PC-3 (cell line): ENCODE data around the gene SMCO1. TPM values are rescaled to one million over a fixed set of nuclear protein-coding genes. Genes with fewer than 3 reads are reported as not detected.
A peak's percentile ranks its signal among the peaks of the same experiment; 100 is the strongest.

Experiments used
- ATAC-seq: fragments of 200-7000 bp; cut with Tn5 transposase; 2 replicates; pipeline ENCODE4 v1.9.1; 2020; ENCODE audit warnings: mild to moderate bottlenecking, moderate library complexity
- BruUV-seq: library from RNA; stranded (reverse); fragments of 400-500 nt; replicated peaks from 2 replicates; lab custom pipeline; 2021; lab: Mats Ljungman, UMichigan
- CTCF ChIA-PET: fragments of 300-600 bp; sonication (Branson Sonifier 250); formaldehyde crosslinking; loops from one replicate; lab custom pipeline; 2022; ENCODE audit warnings: antibody characterized with exemption; lab: Charles Lee
- POLR2A ChIA-PET: fragments of 300-600 bp; sonication (Branson Sonifier 250); formaldehyde crosslinking; loops from one replicate; lab custom pipeline; 2022; ENCODE audit warnings: antibody characterized with exemption; ENCODE audit not compliant: unreplicated experiment; lab: Charles Lee
- DNase-seq: peaks from one replicate; pipeline ENCODE4 v3.0.0-alpha.2; 2015
- H2AFZ ChIP-seq: fragments of 300-600 bp; sonication (generic); 2 replicates; pipeline ENCODE4 v1.6.0; 2016; ENCODE audit warnings: antibody characterized with exemption, low read length
- H3F3A ChIP-seq: fragments of 300-600 bp; sonication (generic); one replicate; pipeline ENCODE4 v1.6.0; 2017; ENCODE audit warnings: antibody characterized with exemption, low read length, control low read depth, mild to moderate bottlenecking; ENCODE audit not compliant: unreplicated experiment
- H3K27ac ChIP-seq: fragments of 300-600 bp; sonication (generic); 2 replicates; pipeline ENCODE4 v1.5.1; 2016; ENCODE audit warnings: mild to moderate bottlenecking, low read length
- H3K27me3 ChIP-seq: fragments of 300-600 bp; sonication (generic); 2 replicates; pipeline ENCODE4 v1.6.1; 2016; ENCODE audit warnings: low read length, mixed read lengths
- H3K36me3 ChIP-seq: fragments of 300-600 bp; sonication (generic); 2 replicates; pipeline ENCODE4 v1.6.1; 2016; ENCODE audit warnings: low read depth, mixed run types, low read length, mixed read lengths
- H3K4me1 ChIP-seq: fragments of 300-600 bp; sonication (generic); 2 replicates; pipeline ENCODE4 v1.5.1; 2016; ENCODE audit warnings: low read length; ENCODE audit not compliant: insufficient read depth
- H3K4me2 ChIP-seq: fragments of 300-600 bp; sonication (generic); 2 replicates; pipeline ENCODE4 v1.6.0; 2016; ENCODE audit warnings: low read length
- H3K4me3 ChIP-seq: fragments of 300-600 bp; sonication (generic); 2 replicates; pipeline ENCODE4 v1.5.1; 2016; ENCODE audit warnings: mild to moderate bottlenecking, low read length, mixed read lengths
- H3K79me2 ChIP-seq: fragments of 300-600 bp; sonication (generic); 2 replicates; pipeline ENCODE4 v1.6.1; 2017; ENCODE audit warnings: low read length, mixed read lengths
- H3K9ac ChIP-seq: fragments of 300-600 bp; sonication (generic); 2 replicates; pipeline ENCODE4 v1.6.0; 2016; ENCODE audit warnings: mild to moderate bottlenecking, low read length
- H3K9me2 ChIP-seq: fragments of 300-600 bp; sonication (generic); replicated peaks from 2 replicates; pipeline ENCODE4 v1.6.1; 2016; ENCODE audit warnings: mixed run types, low read length, mixed read lengths
- H3K9me3 ChIP-seq: fragments of 300-600 bp; sonication (generic); 2 replicates; pipeline ENCODE4 v1.6.1; 2016; ENCODE audit warnings: low read length, mixed read lengths
- H4K20me1 ChIP-seq: fragments of 300-600 bp; sonication (generic); 2 replicates; pipeline ENCODE4 v1.6.1; 2016; ENCODE audit warnings: low read length, mixed read lengths
- CTCF ChIP-seq: fragments of 300-600 bp; sonication (generic); conservative IDR thresholded peaks from 2 replicates; pipeline ENCODE4 v1.5.1; 2017; ENCODE audit warnings: antibody characterized with exemption, low read depth, mild to moderate bottlenecking, low read length
- EZH2 ChIP-seq: fragments of 300-600 bp; sonication (generic); IDR thresholded peaks from one replicate; pipeline ENCODE4 v1.6.1; 2017; ENCODE audit warnings: antibody characterized with exemption, mild to moderate bottlenecking, low read length; ENCODE audit not compliant: unreplicated experiment
- EZH2phosphoT487 ChIP-seq: fragments of 300-600 bp; sonication (generic); IDR thresholded peaks from 2 replicates; pipeline ENCODE4 v1.6.1; 2018; ENCODE audit warnings: mild to moderate bottlenecking, antibody characterized with exemption, low read length, borderline replicate concordance
- intact Hi-C: fragments of 100-400 bp; cut with micrococcal nuclease; formaldehyde crosslinking; loops from 2 replicates; pipeline ENCODE4 v1.9.0; 2023
- total RNA-seq: library from RNA; depleted of rRNA; stranded (reverse); fragments of >200 nt; gene quantifications from 2 replicates; pipeline ENCODE4 v1.2.3, GENCODE V29; 2014

SMCO1 gene
- total RNA-seq, 1 experiment from 2014 or later = not detected

- Histone ChIP-seq H3K27ac (no peak overlapping the region), H3K9me3 (no peaks in the 10 kb centered on the region), H3K36me3 (no peaks in the 10 kb centered on the region), H2AFZ (no peak overlapping the region), H3K79me2 (no peaks in the 10 kb centered on the region), H3F3A (no peaks in the 10 kb centered on the region), H3K4me2 (no peak overlapping the region), H3K4me3 (no peak overlapping the region), H3K9me2 (no peaks in the 10 kb centered on the region), H3K27me3 (no peaks in the 10 kb centered on the region), H3K4me1 (peaks cover 10% of the 10 kb centered on the region; the same call in 1 of the 2 replicates), H3K9ac (no peak overlapping the region), H4K20me1 (no peaks in the 10 kb centered on the region)
- TF ChIP-seq CTCF = no peak
- TF ChIP-seq EZH2 = no peak
- TF ChIP-seq EZH2phosphoT487 = no peak
- no peak for ATAC-seq
- intact Hi-C loops = no loop called here
- no TSS peak for BruUV-seq
- ChIA-PET POLR2A (interaction anchor here (0.6 to 0.7 kb wide), 2 partner anchors 42 to 536 kb away, joined by 3 read pairs; no protein-coding TSS in a partner anchor), CTCF (no interaction called here)
- no peak for DNase-seq
Measured at GRCh38 chr3:196555295-196555694, 40.1 kb upstream of the SMCO1 start.

GRCh38 chr3:196554205-196554604 lies 39.1 kb upstream of the SMCO1 start:
- Histone ChIP-seq H3K9me2 (no peaks in the 10 kb centered on the region), H4K20me1 (no peaks in the 10 kb centered on the region), H3K27ac (no peak overlapping the region), H3K9ac (no peak overlapping the region), H3K79me2 (no peaks in the 10 kb centered on the region), H3K27me3 (no peaks in the 10 kb centered on the region), H3K4me2 (no peak overlapping the region), H3K9me3 (no peaks in the 10 kb centered on the region), H3K36me3 (no peaks in the 10 kb centered on the region), H3K4me3 (no peak overlapping the region), H2AFZ (no peak overlapping the region), H3F3A (no peaks in the 10 kb centered on the region), H3K4me1 (no peaks in the 10 kb centered on the region)
- ChIA-PET CTCF (interaction anchor here (0.7 kb wide), 1 partner anchor 27 kb away, joined by 3 read pairs; no protein-coding TSS in a partner anchor), POLR2A (interaction anchor here (0.6 kb wide), 1 partner anchor 61 kb away, joined by 3 read pairs; no protein-coding TSS in a partner anchor)
- intact Hi-C loops = no loop called here
- TF ChIP-seq CTCF (no peak), EZH2 (no peak), EZH2phosphoT487 (no peak)
- ATAC-seq (no peak), DNase-seq (no peak)
- TSS peak; percentile 21 for BruUV-seq

- Histone ChIP-seq H2AFZ (no peak overlapping the region), H3K4me3 (no peak overlapping the region), H3K4me2 (no peak overlapping the region), H3K9ac (no peak overlapping the region), H4K20me1 (no peaks in the 10 kb centered on the region), H3K9me3 (no peaks in the 10 kb centered on the region), H3K27ac (no peak overlapping the region), H3K27me3 (no peaks in the 10 kb centered on the region), H3K4me1 (no peaks in the 10 kb centered on the region), H3K36me3 (no peaks in the 10 kb centered on the region), H3K79me2 (no peaks in the 10 kb centered on the region), H3K9me2 (no peaks in the 10 kb centered on the region), H3F3A (no peaks in the 10 kb centered on the region)
- BruUV-seq = no TSS peak
- ChIA-PET POLR2A (no interaction called here), CTCF (interaction anchor here (0.7 kb wide), 1 partner anchor 26 kb away, joined by 3 read pairs; no protein-coding TSS in a partner anchor)
- DNase-seq (no peak), ATAC-seq (no peak)
- TF ChIP-seq CTCF (no peak), EZH2phosphoT487 (no peak), EZH2 (no peak)
- intact Hi-C loops = no loop called here
Measured at GRCh38 chr3:196553551-196553950, 38.4 kb upstream of the SMCO1 start.
